HG03457 (cell line): ENCODE results near the gene PIWIL4.

Experiments
- ATAC-seq: cut with Tn5 transposase; IDR thresholded peaks from one replicate; pipeline ENCODE4 v1.9.1; 2021; ENCODE audit warnings: moderate number of reproducible peaks; ENCODE audit not compliant: unreplicated experiment

PIWIL4 gene

DNA sequence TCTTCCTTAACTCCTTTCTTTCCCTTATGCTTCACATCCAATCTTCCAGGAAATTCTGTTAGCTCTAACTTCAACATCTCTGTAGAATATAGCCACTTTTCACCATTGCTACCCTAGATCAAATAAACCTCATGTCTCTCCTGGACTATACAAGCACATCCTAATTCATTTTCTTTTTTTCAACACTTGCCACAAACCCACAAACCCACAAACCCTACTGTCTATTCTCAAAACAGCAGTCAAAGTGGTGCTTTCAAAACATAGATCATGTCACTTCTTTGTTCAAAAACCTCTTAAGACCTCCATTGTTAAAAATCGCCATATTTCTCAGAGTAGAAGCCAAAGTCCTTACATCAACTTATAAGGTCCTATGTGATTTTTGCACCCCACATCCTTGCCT is 94.3 kb downstream of the PIWIL4 start:
- no peak for ATAC-seq

DNA sequence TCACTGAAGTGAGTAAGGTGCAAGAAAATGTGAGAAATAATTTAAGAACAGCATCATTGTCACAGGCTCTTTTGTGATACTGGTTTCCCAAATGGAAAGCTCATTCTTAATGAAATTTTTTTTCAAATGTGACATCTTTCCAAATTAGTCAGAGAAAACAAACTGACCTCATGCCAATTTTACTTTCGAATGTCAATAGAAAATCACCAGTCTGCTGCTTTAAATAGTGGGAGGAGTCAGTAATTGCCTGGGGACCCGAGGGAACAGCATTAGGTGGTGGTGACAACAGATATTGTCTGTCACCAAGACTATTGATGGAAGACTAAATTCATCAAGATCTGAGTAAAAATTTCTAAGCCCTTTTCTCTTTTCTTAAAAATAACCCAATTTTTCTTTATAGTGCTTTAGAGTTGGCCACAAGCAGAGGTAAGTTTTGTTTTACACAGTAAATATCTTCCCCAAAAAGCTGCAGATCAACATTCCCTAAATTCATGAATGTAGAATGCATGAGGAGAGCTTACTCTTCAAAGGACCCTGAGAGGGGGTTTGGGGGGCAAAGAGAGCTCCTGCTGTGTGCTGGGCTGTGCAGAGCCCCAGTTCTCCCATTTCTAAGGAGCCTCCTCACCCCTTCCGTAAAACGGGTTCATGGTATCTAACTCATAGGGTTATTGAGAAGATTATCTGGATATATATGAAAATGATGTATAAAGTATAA is 95.1 kb downstream of the PIWIL4 start:
- ATAC-seq = no peak

DNA sequence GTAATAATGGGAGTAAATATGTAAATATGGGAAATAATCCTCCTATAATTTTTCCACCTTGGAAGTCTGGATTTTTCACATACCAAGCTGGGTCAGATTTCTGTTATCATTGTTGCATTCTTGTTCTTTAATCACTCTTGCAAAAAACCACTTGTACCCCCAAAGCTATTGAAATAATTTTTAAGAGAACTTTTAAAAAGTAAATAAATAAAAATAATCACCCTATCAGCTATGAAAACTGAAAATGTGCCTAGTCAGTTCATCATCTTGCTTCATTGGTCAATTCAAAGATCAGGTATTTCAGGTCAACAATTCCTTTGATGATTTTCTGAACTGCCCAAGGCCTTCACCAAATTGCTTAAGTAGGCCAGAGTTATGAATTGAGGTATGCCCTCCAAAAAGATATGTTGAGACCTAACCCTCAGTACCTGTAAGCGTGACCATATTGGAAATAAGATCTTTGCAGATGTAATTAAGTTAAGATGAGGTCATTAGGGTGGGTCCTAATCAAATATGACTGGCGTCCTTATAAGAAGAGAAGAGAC is 95.8 kb downstream of the PIWIL4 start:
- ATAC-seq = no peak

DNA sequence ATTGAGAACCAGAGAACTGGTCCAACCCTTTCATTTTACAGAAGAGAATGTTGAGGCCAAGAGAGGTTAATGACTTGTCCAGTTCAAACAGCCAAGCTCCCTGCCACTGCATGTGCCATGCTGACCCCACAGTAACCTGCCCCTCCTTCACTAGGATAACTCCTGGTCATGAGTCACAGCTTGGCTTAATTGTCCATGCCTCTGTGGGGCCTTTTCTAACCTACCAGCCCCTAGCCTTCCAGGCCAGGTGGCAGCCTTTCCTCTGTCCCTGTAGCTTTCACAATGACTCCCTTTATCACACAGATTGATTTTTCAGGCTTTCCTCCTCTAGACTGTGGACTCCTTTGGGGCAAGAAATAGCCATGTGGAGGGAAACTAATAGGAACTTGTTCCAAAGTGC is 97.2 kb downstream of the PIWIL4 start:
- ATAC-seq = no peak

DNA sequence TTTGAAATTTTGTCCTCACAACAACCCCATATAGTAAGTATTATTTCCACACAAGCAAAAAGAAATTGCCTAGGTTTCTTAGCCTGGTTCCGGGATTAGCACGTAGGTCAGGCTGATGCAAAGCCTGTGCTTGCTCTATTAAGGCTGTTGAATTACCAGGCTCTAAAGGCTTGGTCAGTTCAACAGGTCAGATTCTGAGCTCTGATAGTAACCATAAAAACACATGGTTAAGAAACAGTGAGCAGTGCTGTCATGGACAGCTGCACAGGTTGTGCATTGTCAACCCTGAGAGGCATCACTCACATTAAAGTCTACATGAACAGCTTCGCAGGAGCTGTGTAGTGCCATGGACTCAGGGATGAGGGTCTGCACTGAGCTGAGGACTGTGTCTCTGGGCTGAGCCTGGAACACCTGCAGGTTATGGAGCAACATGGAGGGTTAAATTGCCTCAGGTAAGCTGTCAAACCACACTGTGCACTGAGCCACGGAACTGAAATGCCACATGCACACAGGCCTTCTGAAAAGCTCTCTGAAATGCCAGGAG is 98.0 kb downstream of the PIWIL4 start:
- ATAC-seq = no peak

DNA sequence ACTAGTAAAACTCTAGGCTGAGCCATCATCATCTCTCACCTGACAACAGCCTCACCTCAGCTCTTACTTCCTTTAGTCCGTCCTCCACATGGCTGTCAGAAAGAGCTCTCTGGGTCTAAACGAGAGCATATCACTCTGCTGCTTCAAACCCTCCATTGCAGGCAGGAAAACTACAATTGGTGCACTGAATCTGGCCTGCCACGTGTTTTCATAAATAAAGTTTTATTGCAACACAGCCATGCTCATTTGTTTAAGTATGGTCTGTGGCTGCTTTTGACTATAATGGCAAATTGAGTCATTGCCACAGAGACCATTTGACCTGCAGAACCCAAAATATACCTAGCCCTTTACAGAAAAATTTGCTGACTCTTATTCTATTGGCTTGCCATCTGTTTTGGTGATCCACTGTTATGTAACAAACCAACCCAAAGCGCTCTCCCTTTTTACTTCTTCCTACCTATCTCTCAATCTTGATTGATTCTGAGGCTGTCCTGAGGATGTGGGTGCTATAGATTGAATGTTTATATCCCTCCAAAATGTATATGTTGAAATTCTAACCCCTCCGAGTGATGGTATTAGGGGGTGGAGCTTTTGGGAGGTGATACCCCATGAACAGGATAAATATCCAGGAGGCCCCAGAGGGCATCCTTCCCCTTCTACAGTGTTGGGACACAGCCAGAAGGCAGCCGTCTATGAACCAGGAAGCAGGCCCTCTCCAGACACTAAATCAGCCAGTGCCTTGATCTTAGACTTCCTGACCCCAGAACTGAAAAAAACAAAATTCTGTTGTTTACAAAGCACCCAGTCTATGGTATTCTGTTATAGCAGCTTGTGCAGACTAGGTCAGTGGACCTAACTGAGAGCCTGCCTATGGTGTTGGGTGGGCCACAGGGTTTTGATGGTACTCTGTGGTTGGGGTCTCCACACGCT is 99.9 kb downstream of the PIWIL4 start:
- no peak for ATAC-seq

DNA sequence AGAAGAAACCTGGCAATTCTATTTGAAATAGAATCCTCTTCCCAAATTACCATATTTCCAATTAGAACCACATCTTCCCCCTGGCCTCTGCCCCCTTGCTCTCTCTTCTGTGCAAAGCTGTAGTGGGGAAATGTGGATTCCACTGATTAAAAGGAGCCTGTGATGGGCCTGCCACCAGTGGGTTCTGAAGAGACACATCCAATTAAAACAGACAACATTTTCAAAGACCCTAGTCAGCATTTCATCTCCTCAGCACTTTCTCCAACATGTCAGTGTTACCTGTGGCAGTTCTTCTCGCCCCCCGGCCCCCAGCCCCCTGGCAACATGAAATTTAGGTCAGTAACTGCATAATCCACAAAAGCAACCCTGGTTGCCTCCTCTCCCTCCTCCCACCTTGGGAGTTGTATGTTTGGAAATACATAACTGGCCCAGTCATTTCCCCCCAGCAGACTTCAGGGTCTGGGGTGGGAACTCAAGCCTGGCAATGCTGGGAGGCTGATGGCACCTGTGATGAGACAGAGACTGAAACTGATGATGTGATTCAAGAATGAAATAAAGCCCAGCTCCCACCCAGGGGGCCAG is 101.1 kb downstream of the PIWIL4 start:
- ATAC-seq = no peak

DNA sequence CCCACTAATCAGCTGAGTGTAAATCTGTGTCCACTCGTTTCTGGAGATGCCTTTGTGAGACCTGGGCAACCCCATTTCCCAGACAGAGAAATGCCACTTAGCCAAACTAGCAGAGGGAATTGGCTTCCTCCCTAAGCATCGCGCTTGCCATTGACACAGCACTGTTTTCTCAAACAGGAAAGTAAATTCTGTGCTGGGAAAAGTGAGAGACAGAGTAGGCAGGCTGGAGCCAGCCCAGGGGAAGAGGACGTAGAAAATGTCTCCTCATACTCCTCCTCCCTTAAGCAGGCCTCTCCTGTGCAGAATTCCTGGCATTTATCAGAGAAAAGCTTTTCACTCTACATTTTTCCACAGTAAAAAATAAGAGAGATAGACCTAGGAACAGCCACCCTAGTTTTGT is 101.9 kb downstream of the PIWIL4 start:
- no peak for ATAC-seq
